ENCODE measurements around the gene TRAF6.

DNA sequence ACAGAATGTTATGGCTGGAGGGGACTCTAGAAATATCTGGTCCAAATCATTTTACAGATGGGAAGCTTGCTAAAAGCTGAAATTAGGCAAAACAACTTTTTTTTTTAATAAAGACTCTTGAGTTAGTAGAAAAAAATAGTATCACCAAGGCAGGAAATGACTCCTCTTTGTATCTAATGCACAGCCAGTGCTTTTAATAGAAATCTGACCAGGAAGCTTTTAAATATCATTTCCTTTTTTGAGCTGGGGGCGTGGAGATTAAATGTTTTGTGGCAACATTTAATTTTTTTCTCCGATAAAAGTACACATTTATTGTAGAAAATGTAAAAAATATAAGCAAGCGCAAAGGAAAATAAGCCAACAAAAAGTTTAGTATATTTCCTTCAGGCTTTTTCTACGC, 22.5 kb downstream of the TRAF6 start:
- TF ChIP-seq, protein P1, sequence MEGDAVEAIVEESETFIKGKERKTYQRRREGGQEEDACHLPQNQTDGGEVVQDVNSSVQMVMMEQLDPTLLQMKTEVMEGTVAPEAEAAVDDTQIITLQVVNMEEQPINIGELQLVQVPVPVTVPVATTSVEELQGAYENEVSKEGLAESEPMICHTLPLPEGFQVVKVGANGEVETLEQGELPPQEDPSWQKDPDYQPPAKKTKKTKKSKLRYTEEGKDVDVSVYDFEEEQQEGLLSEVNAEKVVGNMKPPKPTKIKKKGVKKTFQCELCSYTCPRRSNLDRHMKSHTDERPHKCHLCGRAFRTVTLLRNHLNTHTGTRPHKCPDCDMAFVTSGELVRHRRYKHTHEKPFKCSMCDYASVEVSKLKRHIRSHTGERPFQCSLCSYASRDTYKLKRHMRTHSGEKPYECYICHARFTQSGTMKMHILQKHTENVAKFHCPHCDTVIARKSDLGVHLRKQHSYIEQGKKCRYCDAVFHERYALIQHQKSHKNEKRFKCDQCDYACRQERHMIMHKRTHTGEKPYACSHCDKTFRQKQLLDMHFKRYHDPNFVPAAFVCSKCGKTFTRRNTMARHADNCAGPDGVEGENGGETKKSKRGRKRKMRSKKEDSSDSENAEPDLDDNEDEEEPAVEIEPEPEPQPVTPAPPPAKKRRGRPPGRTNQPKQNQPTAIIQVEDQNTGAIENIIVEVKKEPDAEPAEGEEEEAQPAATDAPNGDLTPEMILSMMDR (IDR thresholded peaks at IDR 0.05), result no peak
- no peak for TF ChIP-seq POLR2A (IDR thresholded peaks at IDR 0.05)
